ENCODE results near the gene HGFAC.

HGFAC gene

GRCh38 chr4:3441501-3442459, at the start of gene HGFAC:
HGFAC (plus strand) TSS chr4:3441968; CDS start chr4:3442002, 34 bp downstream.
- Histone ChIP-seq H3K4me3 (no peak within 1 kb of the TSS), H3K27ac (no peak within 1 kb of the TSS)
- TF ChIP-seq CTCF (IDR thresholded peaks at IDR 0.05): no peak
- no peak for DNase-seq (ENCODE audit: low spot score)

- H3K27ac ChIP-seq: no peak overlapping the region
- H3K4me3 ChIP-seq: no peak overlapping the region
- TF ChIP-seq CTCF (IDR thresholded peaks at IDR 0.05): no peak
- no peak for DNase-seq (ENCODE audit: low spot score)
Observed at GRCh38 chr4:3392321-3392720, 49.4 kb upstream of the HGFAC start.

GRCh38 chr4:3393171-3393570, 48.6 kb upstream of the HGFAC start:
- no peak for TF ChIP-seq CTCF (IDR thresholded peaks at IDR 0.05)
- H3K27ac ChIP-seq: no peak overlapping the region
- no peak overlapping the region for H3K4me3 ChIP-seq
- DNase-seq (ENCODE audit: low spot score): no peak

- DNase-seq (ENCODE audit: low spot score): no peak
- H3K4me3 ChIP-seq: no peak overlapping the region
- no peak overlapping the region for H3K27ac ChIP-seq
- no peak for TF ChIP-seq CTCF (IDR thresholded peaks at IDR 0.05)
Observed at GRCh38 chr4:3396600-3396999, 45.2 kb upstream of the HGFAC start.

GRCh38 chr4:3397128-3397527, 44.6 kb upstream of the HGFAC start:
- no peak for TF ChIP-seq CTCF (IDR thresholded peaks at IDR 0.05)
- no peak overlapping the region for H3K27ac ChIP-seq
- H3K4me3 ChIP-seq: no peak overlapping the region
- no peak for DNase-seq (ENCODE audit: low spot score)

- Histone ChIP-seq H3K4me3 (no peak overlapping the region), H3K27ac (peak overlapping the region in 1 of 2 donors; percentile 13)
- DNase-seq (ENCODE audit: low spot score): no peak
- no peak for TF ChIP-seq CTCF (IDR thresholded peaks at IDR 0.05)
Observed at GRCh38 chr4:3399277-3400194, 42.2 kb upstream of the HGFAC start.
